Measurements from ENCODE around the gene LEO1.

LEO1 gene

GRCh38 chr15:51965691-51966090 is 5.9 kb downstream of the LEO1 start:
- no peak for TF ChIP-seq CTCF (IDR thresholded peaks at IDR 0.05; ENCODE audit: low read depth, low read length, missing control alignments)
- DNase-seq (ENCODE audit: extremely low read depth, low read depth), result no peak

GRCh38 chr15:51955504-51955903 is 16.1 kb downstream of the LEO1 start:
- H3K4me3 ChIP-seq (replicated peaks; ENCODE audit: low read depth, low read length), result no peak overlapping the region
- TF ChIP-seq CTCF (IDR thresholded peaks at IDR 0.05; ENCODE audit: low read depth, low read length, missing control alignments), result no peak
- DNase-seq (ENCODE audit: extremely low read depth, low read depth), result no peak

More at GRCh38 chr15:51965691-51966090, 5.9 kb downstream of the LEO1 start:
- H3K4me3 ChIP-seq (replicated peaks; ENCODE audit: low read depth, low read length), result no peak overlapping the region

GRCh38 chr15:51952805-51953204 is 18.8 kb downstream of the LEO1 start:
- no peak for DNase-seq (ENCODE audit: extremely low read depth, low read depth)
- no peak overlapping the region for H3K4me3 ChIP-seq (replicated peaks; ENCODE audit: low read depth, low read length)
- no peak for TF ChIP-seq CTCF (IDR thresholded peaks at IDR 0.05; ENCODE audit: low read depth, low read length, missing control alignments)

GRCh38 chr15:51947124-51947523 is 24.5 kb downstream of the LEO1 start:
- H3K4me3 ChIP-seq (replicated peaks; ENCODE audit: low read depth, low read length), result no peak overlapping the region
- TF ChIP-seq CTCF (IDR thresholded peaks at IDR 0.05; ENCODE audit: low read depth, low read length, missing control alignments), result no peak
- no peak for DNase-seq (ENCODE audit: extremely low read depth, low read depth)

- no peak for DNase-seq (ENCODE audit: extremely low read depth, low read depth)
- no peak for TF ChIP-seq CTCF (IDR thresholded peaks at IDR 0.05; ENCODE audit: low read depth, low read length, missing control alignments)
- no peak overlapping the region for H3K4me3 ChIP-seq (replicated peaks; ENCODE audit: low read depth, low read length)
These were observed 32.4 kb downstream of the LEO1 start for GRCh38 chr15:51939216-51939615.

GRCh38 chr15:51938286-51938685 is 33.3 kb downstream of the LEO1 start:
- no peak for DNase-seq (ENCODE audit: extremely low read depth, low read depth)
- no peak overlapping the region for H3K4me3 ChIP-seq (replicated peaks; ENCODE audit: low read depth, low read length)
- TF ChIP-seq CTCF (IDR thresholded peaks at IDR 0.05; ENCODE audit: low read depth, low read length, missing control alignments), result no peak

GRCh38 chr15:51936105-51936478 is 35.5 kb downstream of the LEO1 start:
- no peak for DNase-seq (ENCODE audit: extremely low read depth, low read depth)
- no peak for TF ChIP-seq CTCF (IDR thresholded peaks at IDR 0.05; ENCODE audit: low read depth, low read length, missing control alignments)

More at GRCh38 chr15:51936105-51936478, 35.5 kb downstream of the LEO1 start:
- no peak overlapping the region for H3K4me3 ChIP-seq (replicated peaks; ENCODE audit: low read depth, low read length)

All from HFF-Myc (cell line).